ENCODE results near the gene ADRB2. TPM values are rescaled to one million over a fixed set of nuclear protein-coding genes. Genes with fewer than 3 reads are reported as not detected.

The ADRB2 gene
- total RNA-seq, 1 experiment from 2014 or later, result 0.26 TPM

DNA sequence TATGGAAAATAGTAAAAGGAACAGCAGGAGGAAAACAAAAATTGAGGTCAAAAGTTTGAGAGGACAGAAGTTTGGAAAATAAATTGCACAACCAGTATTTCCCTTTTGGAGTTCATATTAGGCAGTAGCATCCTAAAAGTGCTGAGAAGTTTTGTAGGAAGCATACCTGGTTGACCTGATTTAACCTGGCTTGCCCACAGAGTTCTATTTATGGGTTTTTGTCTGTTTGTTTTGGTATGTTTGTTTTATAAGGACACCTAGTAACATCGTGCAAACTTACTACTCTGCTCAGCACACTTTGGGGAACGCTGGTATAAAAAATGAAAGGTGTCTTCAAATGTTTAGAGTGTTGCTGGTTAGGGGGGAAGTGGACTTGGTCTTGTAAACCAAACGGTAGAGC, 15.1 kb downstream of the ADRB2 start:
- Histone ChIP-seq H2AFZ (ENCODE audit: low read length) (no peak overlapping the region), H3K14ac (ENCODE audit: insufficient read depth, low read length) (no peak overlapping the region), H4K5ac (ENCODE audit: insufficient read length, low read depth, low read length) (no peak overlapping the region), H2BK15ac (ENCODE audit: low read depth, low read length) (no peak overlapping the region), H3T11ph (ENCODE audit: low read length) (no peak overlapping the region), H4K8ac (replicated peaks; ENCODE audit: insufficient read length, low read depth, low read length) (no peak overlapping the region), H3K27me3 (ENCODE audit: insufficient read depth, low read length) (no peaks in the 10 kb centered on the region), H3K23me2 (ENCODE audit: insufficient read length, low read depth, low read length, poor library complexity, severe bottlenecking) (no peaks in the 10 kb centered on the region), H3K18ac (ENCODE audit: insufficient read length, low read depth, low read length) (no peak overlapping the region), H2BK5ac (ENCODE audit: insufficient read length, low read length) (no peak overlapping the region), H3K27ac (ENCODE audit: insufficient read length, low read depth, low read length) (no peak overlapping the region), H2BK120ac (ENCODE audit: low read depth, low read length, poor library complexity, severe bottlenecking) (no peak overlapping the region), H3K9me3 (ENCODE audit: control insufficient read depth, low read depth, low read length) (no peaks in the 10 kb centered on the region), H3K4me1 (ENCODE audit: insufficient read depth, low read length) (no peaks in the 10 kb centered on the region), H2BK20ac (ENCODE audit: low read depth, low read length, poor library complexity, severe bottlenecking) (no peak overlapping the region), H3K56ac (ENCODE audit: insufficient read length, low read depth, low read length) (no peak overlapping the region), H4K91ac (ENCODE audit: insufficient read length, low read depth, low read length) (no peak overlapping the region), H3K79me1 (ENCODE audit: insufficient read depth, low read depth, low read length, poor library complexity, severe bottlenecking) (no peaks in the 10 kb centered on the region), H3K9ac (ENCODE audit: extremely low read depth, insufficient read length, low read length) (no peak overlapping the region), H3K4ac (ENCODE audit: low read depth, low read length) (no peak overlapping the region), H3K79me2 (ENCODE audit: insufficient read depth, low read length) (no peaks in the 10 kb centered on the region), H4K20me1 (ENCODE audit: control insufficient read depth, insufficient read depth, insufficient read length) (no peaks in the 10 kb centered on the region), H2BK12ac (ENCODE audit: insufficient read length, low read depth, low read length) (no peak overlapping the region), H3K4me2 (ENCODE audit: insufficient read depth, insufficient read length, low read length) (no peak overlapping the region), H3K23ac (ENCODE audit: insufficient read length, low read depth, low read length) (no peak overlapping the region), H2AK5ac (ENCODE audit: insufficient read length, low read length) (no peak overlapping the region)
- no peak overlapping the region for H3K27ac Mint-ChIP-seq
- H3K36me3 Mint-ChIP-seq (ENCODE audit: insufficient read depth in 1 of 3, low read depth in 3 of 3), result no peaks in the 10 kb centered on the region
- TF ChIP-seq, protein P1, sequence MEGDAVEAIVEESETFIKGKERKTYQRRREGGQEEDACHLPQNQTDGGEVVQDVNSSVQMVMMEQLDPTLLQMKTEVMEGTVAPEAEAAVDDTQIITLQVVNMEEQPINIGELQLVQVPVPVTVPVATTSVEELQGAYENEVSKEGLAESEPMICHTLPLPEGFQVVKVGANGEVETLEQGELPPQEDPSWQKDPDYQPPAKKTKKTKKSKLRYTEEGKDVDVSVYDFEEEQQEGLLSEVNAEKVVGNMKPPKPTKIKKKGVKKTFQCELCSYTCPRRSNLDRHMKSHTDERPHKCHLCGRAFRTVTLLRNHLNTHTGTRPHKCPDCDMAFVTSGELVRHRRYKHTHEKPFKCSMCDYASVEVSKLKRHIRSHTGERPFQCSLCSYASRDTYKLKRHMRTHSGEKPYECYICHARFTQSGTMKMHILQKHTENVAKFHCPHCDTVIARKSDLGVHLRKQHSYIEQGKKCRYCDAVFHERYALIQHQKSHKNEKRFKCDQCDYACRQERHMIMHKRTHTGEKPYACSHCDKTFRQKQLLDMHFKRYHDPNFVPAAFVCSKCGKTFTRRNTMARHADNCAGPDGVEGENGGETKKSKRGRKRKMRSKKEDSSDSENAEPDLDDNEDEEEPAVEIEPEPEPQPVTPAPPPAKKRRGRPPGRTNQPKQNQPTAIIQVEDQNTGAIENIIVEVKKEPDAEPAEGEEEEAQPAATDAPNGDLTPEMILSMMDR (conservative IDR thresholded peaks at IDR 0.05), result no peak
- H3K4me1 Mint-ChIP-seq, result peaks cover 5 to 10% of the 10 kb centered on the region in 2 experiments; a peak in 3 of 4 replicates
- no peak overlapping the region for H3K4me3 Mint-ChIP-seq
- peaks cover 3% of the 10 kb centered on the region for H3K27me3 Mint-ChIP-seq (ENCODE audit: low read depth)
- no CpG with 5 or more reads among the region's 3 CpGs for WGBS (ENCODE audit: extremely low coverage, insufficient read length, low lambda C conversion rate)
- H3K9me3 Mint-ChIP-seq, result no peaks in the 10 kb centered on the region
- no peak for DNase-seq

All from H9 (cell line).